Suprapubic skin (tissue), 4 donors: ENCODE data around the gene CCDC40. TPM values are rescaled to one million over a fixed set of nuclear protein-coding genes. Genes with fewer than 3 reads are reported as not detected.

Experiments used
- DNase-seq, 2 donors: peaks; one replicate each; pipeline ENCODE4 v3.0.0-alpha.2; 2019; ENCODE audit warnings: low spot score in 2 of 2
- H3K27ac ChIP-seq: fragments of 200-600 bp; sonication (generic); one replicate; pipeline ENCODE4 v1.5.1; 2019
- H3K27me3 ChIP-seq: fragments of 200-600 bp; sonication (generic); one replicate; pipeline ENCODE4 v1.5.1; 2019
- H3K36me3 ChIP-seq: fragments of 200-600 bp; sonication (generic); one replicate; pipeline ENCODE4 v1.5.1; 2019
- H3K4me1 ChIP-seq: fragments of 200-600 bp; sonication (generic); one replicate; pipeline ENCODE4 v1.5.1; 2019
- H3K4me3 ChIP-seq: fragments of 200-600 bp; sonication (generic); one replicate; pipeline ENCODE4 v1.5.1; 2019; ENCODE audit warnings: mild to moderate bottlenecking
- H3K9me3 ChIP-seq: fragments of 200-600 bp; sonication (generic); one replicate; pipeline ENCODE4 v1.5.1; 2019
- CTCF ChIP-seq, 2 donors: fragments of 200-600 bp in 1 of 2; fragments of 450-650 bp in 1 of 2; sonication (generic) in 1 of 2; IDR thresholded peaks; one replicate each; pipeline ENCODE4 v1.5.1; 2016 to 2019; ENCODE audit warnings: antibody characterized with exemption in 2 of 2, mild to moderate bottlenecking in 1 of 2, moderate library complexity in 1 of 2
- EP300 ChIP-seq: sonication (generic); formaldehyde crosslinking; IDR thresholded peaks from one replicate; pipeline ENCODE4 v1.6.1; 2017; ENCODE audit warnings: antibody characterized with exemption
- POLR2A ChIP-seq, 2 donors: fragments of 450-650 bp; IDR thresholded peaks; one replicate each; pipeline ENCODE4 v1.6.1; 2017; ENCODE audit warnings: antibody characterized with exemption in 2 of 2, mild to moderate bottlenecking in 2 of 2, moderate library complexity in 2 of 2
- POLR2AphosphoS5 ChIP-seq, 3 donors: sonication (generic); formaldehyde crosslinking; IDR thresholded peaks; one replicate each; pipeline ENCODE4 v1.6.1; 2017; ENCODE audit warnings: antibody characterized with exemption in 3 of 3
- WGBS: methylation state at CpG from one replicate; pipeline ENCODE4 v1.1.5; 2018; 5-methylcytosine and 5-hydroxymethylcytosine counted together
- total RNA-seq, 4 donors: library from RNA; depleted of rRNA; stranded (reverse); fragments of >200 nt; gene quantifications; one replicate each; pipeline ENCODE4 v1.1.0, GENCODE V29; 2016

CCDC40 gene
- total RNA-seq, 4 donors from 2014 or later = 1.2 to 4.4 (median 2.9) TPM

- Histone ChIP-seq H3K27me3 (no peaks in the 10 kb centered on the region), H3K27ac (no peak overlapping the region)
- WGBS = 63% methylated on average over 4 of the region's 4 CpGs
Measured at GRCh38 chr17:80060644-80061043, 24.2 kb downstream of the CCDC40 start.

GRCh38 chr17:80061421-80061820 is 25.0 kb downstream of the CCDC40 start:
- no peak overlapping the region for H3K4me3 ChIP-seq
- DNase-seq = no peak
- 77% methylated on average over 12 of the region's 12 CpGs for WGBS
- H3K36me3 ChIP-seq = no peaks in the 10 kb centered on the region
- H3K27me3 ChIP-seq = no peaks in the 10 kb centered on the region
- peaks cover 5% of the 10 kb centered on the region for H3K4me1 ChIP-seq
- H3K9me3 ChIP-seq = no peaks in the 10 kb centered on the region
- no peak overlapping the region for H3K27ac ChIP-seq
- TF ChIP-seq CTCF (IDR thresholded peaks at IDR 0.05) = no peak
- no peak for TF ChIP-seq POLR2A (IDR thresholded peaks at IDR 0.05)
- no peak for TF ChIP-seq POLR2AphosphoS5 (IDR thresholded peaks at IDR 0.05)
- TF ChIP-seq EP300 = no peak

More at GRCh38 chr17:80060644-80061043, 24.2 kb downstream of the CCDC40 start:
- H3K36me3 ChIP-seq = no peaks in the 10 kb centered on the region
- no peak overlapping the region for H3K4me3 ChIP-seq
- H3K4me1 ChIP-seq = peaks cover 5% of the 10 kb centered on the region
- DNase-seq = no peak
- no peak for TF ChIP-seq EP300
- TF ChIP-seq CTCF (IDR thresholded peaks at IDR 0.05) = no peak
- TF ChIP-seq POLR2AphosphoS5 (IDR thresholded peaks at IDR 0.05) = no peak
- TF ChIP-seq POLR2A (IDR thresholded peaks at IDR 0.05) = no peak
- H3K9me3 ChIP-seq = no peaks in the 10 kb centered on the region

GRCh38 chr17:80063830-80064585 is 27.6 kb downstream of the CCDC40 start:
- Histone ChIP-seq H3K36me3 (no peaks in the 10 kb centered on the region), H3K4me1 (peaks cover 8% of the 10 kb centered on the region), H3K9me3 (no peaks in the 10 kb centered on the region), H3K27me3 (no peaks in the 10 kb centered on the region), H3K4me3 (no peak overlapping the region), H3K27ac (no peak overlapping the region)
- no peak for TF ChIP-seq POLR2A (IDR thresholded peaks at IDR 0.05)
- no peak for TF ChIP-seq POLR2AphosphoS5 (IDR thresholded peaks at IDR 0.05)
- no peak for TF ChIP-seq CTCF (IDR thresholded peaks at IDR 0.05)
- no peak for TF ChIP-seq EP300
- DNase-seq = peak in 1 of 2 donors; percentile 88
- WGBS = 82% methylated on average over 17 of the region's 27 CpGs

- Histone ChIP-seq H3K27me3 (no peaks in the 10 kb centered on the region), H3K9me3 (no peaks in the 10 kb centered on the region), H3K4me1 (peaks cover 15% of the 10 kb centered on the region), H3K36me3 (no peaks in the 10 kb centered on the region), H3K4me3 (no peak overlapping the region), H3K27ac (no peak overlapping the region)
- no peak for TF ChIP-seq CTCF (IDR thresholded peaks at IDR 0.05)
- TF ChIP-seq POLR2AphosphoS5 (IDR thresholded peaks at IDR 0.05) = no peak
- TF ChIP-seq EP300 = no peak
- no peak for DNase-seq
- 85% methylated on average over 7 of the region's 8 CpGs for WGBS
Measured at GRCh38 chr17:80064696-80065095, 28.3 kb downstream of the CCDC40 start.

- no peak for TF ChIP-seq EP300
- no peak for TF ChIP-seq CTCF (IDR thresholded peaks at IDR 0.05)
- TF ChIP-seq POLR2A (IDR thresholded peaks at IDR 0.05) = no peak
- TF ChIP-seq POLR2AphosphoS5 (IDR thresholded peaks at IDR 0.05) = no peak
- Histone ChIP-seq H3K4me3 (no peak overlapping the region), H3K27ac (no peak overlapping the region), H3K9me3 (no peaks in the 10 kb centered on the region), H3K27me3 (no peaks in the 10 kb centered on the region), H3K4me1 (peaks cover 24% of the 10 kb centered on the region), H3K36me3 (no peaks in the 10 kb centered on the region)
- DNase-seq = no peak
- 76% methylated on average over 32 of the region's 32 CpGs for WGBS
Measured at GRCh38 chr17:80065478-80066170, 29.2 kb downstream of the CCDC40 start.
